Measurements from ENCODE around the gene NPAS4. TPM values are rescaled to one million over a fixed set of nuclear protein-coding genes. Genes with fewer than 3 reads are reported as not detected.

The NPAS4 gene
- total and polyA plus RNA-seq, 2 of the 4 experiments (the other 2 are of a cell fraction): under 0.01 to 0.77 TPM

GRCh38 chr11:66419825-66420224 lies 1.0 kb upstream of the NPAS4 start:
- Histone ChIP-seq H2BK20ac (ENCODE audit: low read depth, low read length) (no peak overlapping the region), H3K27ac (ENCODE audit: insufficient read depth, low read length) (no peak overlapping the region), H4K20me1 (ENCODE audit: insufficient read depth, low read length) (peaks cover 56% of the 10 kb centered on the region), H3K14ac (replicated peaks; ENCODE audit: low read depth, low read length) (no peak overlapping the region), H3K4me3 (ENCODE audit: insufficient read depth, low read depth, low read length) (no peak overlapping the region), H2BK15ac (ENCODE audit: low read depth, low read length) (no peak overlapping the region), H2AK9ac (replicated peaks; ENCODE audit: low read depth, low read length, poor library complexity) (no peak overlapping the region), H3K36me3 (ENCODE audit: control insufficient read depth, insufficient read depth, low read length) (peaks cover 3% of the 10 kb centered on the region; the same call in 1 of the 2 replicates), H3K9me3 (ENCODE audit: control insufficient read depth, insufficient read depth, low read length) (no peaks in the 10 kb centered on the region), H3K27me3 (ENCODE audit: control insufficient read depth, insufficient read depth, low read length) (peaks cover 6% of the 10 kb centered on the region), H3K9ac (ENCODE audit: low read depth, low read length) (no peak overlapping the region), H2AK5ac (ENCODE audit: low read depth, low read length) (no peak overlapping the region), H3K79me1 (ENCODE audit: low read depth in 1 of 2, low read length in 2 of 2) (peaks cover 0 to 31% of the 10 kb centered on the region in 2 experiments; a peak in 2 of 4 replicates), H3K56ac (ENCODE audit: extremely low read depth, insufficient read depth, low read length) (no peak overlapping the region), H3K9me1 (ENCODE audit: insufficient read depth, low read length) (peaks cover 28% of the 10 kb centered on the region), H4K5ac (ENCODE audit: low read depth, low read length) (no peak overlapping the region), H4K8ac (ENCODE audit: low read depth in 2 of 2, low read length in 2 of 2) (no peak overlapping the region), H3K4me2 (ENCODE audit: low read depth, low read length) (no peak overlapping the region), H3K4me1 (ENCODE audit: control insufficient read depth, insufficient read depth, low read length) (peaks cover 3% of the 10 kb centered on the region; the same call in 1 of the 2 replicates), H2BK120ac (ENCODE audit: low read depth, low read length) (no peak overlapping the region), H3K4ac (ENCODE audit: low read depth, low read length) (no peak overlapping the region), H2AFZ (replicated peaks; ENCODE audit: low read length, poor library complexity) (no peak overlapping the region), H4K91ac (ENCODE audit: insufficient read depth, low read depth, low read length) (no peak overlapping the region), H2BK5ac (ENCODE audit: low read depth, low read length, poor library complexity, severe bottlenecking) (no peak overlapping the region), H3K23ac (ENCODE audit: low read depth, low read length) (no peak overlapping the region), H3K18ac (ENCODE audit: low read depth, low read length) (no peak overlapping the region)
- DNase-seq (no peak), ATAC-seq (ENCODE audit: low read depth) (no peak)
- TF ChIP-seq RFX5 (IDR thresholded peaks at IDR 0.05; ENCODE audit: low read depth, low read length): no peak
- no peak for TF ChIP-seq RCOR1 (IDR thresholded peaks at IDR 0.05; ENCODE audit: insufficient replicate concordance, low read length)
- TF ChIP-seq BHLHE40 (IDR thresholded peaks at IDR 0.05; ENCODE audit: low read depth, low read length): no peak
- no peak for TF ChIP-seq ELK1 (IDR thresholded peaks at IDR 0.05; ENCODE audit: borderline replicate concordance, low read depth, low read length)
- TF ChIP-seq CEBPB (IDR thresholded peaks at IDR 0.05; ENCODE audit: low read depth, low read length): no peak
- no peak for TF ChIP-seq NFE2L2 (IDR thresholded peaks at IDR 0.05; ENCODE audit: low read depth, low read length)
- no peak for TF ChIP-seq CTCF (conservative IDR thresholded peaks at IDR 0.05; ENCODE audit: low read depth, low read length)
- no peak for TF ChIP-seq CHD1 (IDR thresholded peaks at IDR 0.05; ENCODE audit: low read depth, low read length)
- no peak for TF ChIP-seq POLR2A (IDR thresholded peaks at IDR 0.05; ENCODE audit: low read depth, low read length)
- TF ChIP-seq FOS (IDR thresholded peaks at IDR 0.05; ENCODE audit: low read depth, low read length): no peak
- no peak for TF ChIP-seq RAD21 (IDR thresholded peaks at IDR 0.05; ENCODE audit: low read length)
- TF ChIP-seq MXI1 (IDR thresholded peaks at IDR 0.05; ENCODE audit: borderline replicate concordance, low read depth, low read length): no peak
- no peak for TF ChIP-seq USF2 (IDR thresholded peaks at IDR 0.05; ENCODE audit: low read depth, low read length)
- TF ChIP-seq MAZ (IDR thresholded peaks at IDR 0.05; ENCODE audit: borderline replicate concordance, low read depth, low read length): no peak
- no peak for TF ChIP-seq SMC3 (IDR thresholded peaks at IDR 0.05; ENCODE audit: low read depth, low read length)
- no peak for TF ChIP-seq MAFK (IDR thresholded peaks at IDR 0.05; ENCODE audit: low read depth, low read length)
- in situ Hi-C loops (cut with MboI; ENCODE audit: low sequenced_read_pairs) (no loop called here), dilution Hi-C loops (cut with HindIII; ENCODE audit: low sequenced_read_pairs, unreplicated experiment) (no loop called here), intact Hi-C loops (cut with micrococcal nuclease) (no loop called here)
- CTCF ChIA-PET: no interaction called here
- no CpG with 5 or more reads among the region's 30 CpGs for WGBS, 2 experiments (ENCODE audit: extremely low coverage in 2 of 2, insufficient read length in 1 of 2)
- no TSS peak for BruUV-seq (replicated peaks)
- POLR2A ChIA-PET (ENCODE audit: unreplicated experiment): no interaction called here
